ENCODE measurements around the gene LSM14A. TPM values are rescaled to one million over a fixed set of nuclear protein-coding genes. Genes with fewer than 3 reads are reported as not detected.

Gene LSM14A
- total and polyA plus RNA-seq, 9 of the 15 experiments (the other 6 are each of a cell fraction or from before 2014, with no cell fraction given), result 19.5 to 150 (median 95.1) TPM

DNA sequence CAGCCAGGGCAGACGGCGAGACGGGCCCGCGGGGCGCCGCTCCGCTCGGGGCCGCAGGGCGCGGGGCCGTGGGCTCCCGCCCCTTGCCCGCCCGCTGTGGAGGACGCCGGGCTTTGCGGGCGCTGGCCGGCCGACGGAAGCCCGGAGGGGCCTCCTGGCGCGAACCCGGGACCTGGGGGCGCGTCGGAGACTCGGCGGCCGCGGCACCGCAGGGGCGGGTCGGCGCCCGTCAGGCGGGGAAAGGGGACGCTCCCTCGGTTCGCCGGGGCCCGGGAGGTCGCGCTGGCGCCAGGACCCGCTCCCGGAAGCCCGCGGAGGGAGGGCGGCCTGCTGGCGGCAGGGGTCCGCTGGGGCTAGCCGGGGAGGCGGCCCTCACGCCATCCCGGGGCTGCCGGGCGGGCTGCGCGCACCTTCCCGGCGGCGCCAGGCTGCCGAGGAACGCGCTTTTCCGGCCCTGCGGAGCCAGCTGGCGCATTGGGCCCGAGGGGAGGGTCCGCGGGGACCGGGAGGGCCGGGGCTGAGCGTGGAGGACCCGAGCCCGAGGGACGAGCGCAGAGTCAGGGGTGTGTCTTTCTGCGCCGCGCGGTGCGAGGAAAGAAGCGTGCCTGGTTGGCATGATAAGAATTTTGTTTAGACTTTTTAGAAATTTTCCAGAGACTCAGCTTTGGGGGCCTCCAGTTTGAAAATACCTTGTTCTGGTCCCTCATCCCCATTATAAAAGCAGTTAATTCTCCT is 82.6 kb downstream of the LSM14A start (continued):
- TF ChIP-seq, protein P1, sequence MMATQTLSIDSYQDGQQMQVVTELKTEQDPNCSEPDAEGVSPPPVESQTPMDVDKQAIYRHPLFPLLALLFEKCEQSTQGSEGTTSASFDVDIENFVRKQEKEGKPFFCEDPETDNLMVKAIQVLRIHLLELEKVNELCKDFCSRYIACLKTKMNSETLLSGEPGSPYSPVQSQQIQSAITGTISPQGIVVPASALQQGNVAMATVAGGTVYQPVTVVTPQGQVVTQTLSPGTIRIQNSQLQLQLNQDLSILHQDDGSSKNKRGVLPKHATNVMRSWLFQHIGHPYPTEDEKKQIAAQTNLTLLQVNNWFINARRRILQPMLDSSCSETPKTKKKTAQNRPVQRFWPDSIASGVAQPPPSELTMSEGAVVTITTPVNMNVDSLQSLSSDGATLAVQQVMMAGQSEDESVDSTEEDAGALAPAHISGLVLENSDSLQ (IDR thresholded peaks at IDR 0.05), result no peak
- TF ChIP-seq MTF1 (CRISPR knock-in tag; IDR thresholded peaks at IDR 0.05; ENCODE audit: borderline replicate concordance) (no peak), ZNF551 (CRISPR knock-in tag; IDR thresholded peaks at IDR 0.05) (no peak), TARDBP (IDR thresholded peaks at IDR 0.05) (no peak), ZNF146 (CRISPR knock-in tag; IDR thresholded peaks at IDR 0.05; ENCODE audit: unreplicated experiment) (no peak), NFE2L1 (tag; IDR thresholded peaks at IDR 0.05; ENCODE audit: borderline replicate concordance, low read depth) (no peak), ZNF3 (CRISPR knock-in tag; IDR thresholded peaks at IDR 0.05) (no peak), GTF2E2 (tag; IDR thresholded peaks at IDR 0.05) (no peak), NR2C2 (CRISPR knock-in tag; IDR thresholded peaks at IDR 0.05) (no peak), NR2C2 (tag; IDR thresholded peaks at IDR 0.05) (no peak; the same call in 1 of the 2 replicates), ZNF175 (CRISPR knock-in tag; IDR thresholded peaks at IDR 0.05; ENCODE audit: low read depth) (no peak), NR1H2 (CRISPR knock-in tag; IDR thresholded peaks at IDR 0.05) (no peak), CBFA2T2 (conservative IDR thresholded peaks at IDR 0.05) (no peak), BACH1 (tag; IDR thresholded peaks at IDR 0.05) (no peak)
- TF ChIP-seq, protein P2, sequence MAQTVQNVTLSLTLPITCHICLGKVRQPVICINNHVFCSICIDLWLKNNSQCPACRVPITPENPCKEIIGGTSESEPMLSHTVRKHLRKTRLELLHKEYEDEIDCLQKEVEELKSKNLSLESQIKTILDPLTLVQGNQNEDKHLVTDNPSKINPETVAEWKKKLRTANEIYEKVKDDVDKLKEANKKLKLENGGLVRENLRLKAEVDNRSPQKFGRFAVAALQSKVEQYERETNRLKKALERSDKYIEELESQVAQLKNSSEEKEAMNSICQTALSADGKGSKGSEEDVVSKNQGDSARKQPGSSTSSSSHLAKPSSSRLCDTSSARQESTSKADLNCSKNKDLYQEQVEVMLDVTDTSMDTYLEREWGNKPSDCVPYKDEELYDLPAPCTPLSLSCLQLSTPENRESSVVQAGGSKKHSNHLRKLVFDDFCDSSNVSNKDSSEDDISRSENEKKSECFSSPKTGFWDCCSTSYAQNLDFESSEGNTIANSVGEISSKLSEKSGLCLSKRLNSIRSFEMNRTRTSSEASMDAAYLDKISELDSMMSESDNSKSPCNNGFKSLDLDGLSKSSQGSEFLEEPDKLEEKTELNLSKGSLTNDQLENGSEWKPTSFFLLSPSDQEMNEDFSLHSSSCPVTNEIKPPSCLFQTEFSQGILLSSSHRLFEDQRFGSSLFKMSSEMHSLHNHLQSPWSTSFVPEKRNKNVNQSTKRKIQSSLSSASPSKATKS (CRISPR knock-in tag; IDR thresholded peaks at IDR 0.05), result no peak
- TF ChIP-seq, protein P3, sequence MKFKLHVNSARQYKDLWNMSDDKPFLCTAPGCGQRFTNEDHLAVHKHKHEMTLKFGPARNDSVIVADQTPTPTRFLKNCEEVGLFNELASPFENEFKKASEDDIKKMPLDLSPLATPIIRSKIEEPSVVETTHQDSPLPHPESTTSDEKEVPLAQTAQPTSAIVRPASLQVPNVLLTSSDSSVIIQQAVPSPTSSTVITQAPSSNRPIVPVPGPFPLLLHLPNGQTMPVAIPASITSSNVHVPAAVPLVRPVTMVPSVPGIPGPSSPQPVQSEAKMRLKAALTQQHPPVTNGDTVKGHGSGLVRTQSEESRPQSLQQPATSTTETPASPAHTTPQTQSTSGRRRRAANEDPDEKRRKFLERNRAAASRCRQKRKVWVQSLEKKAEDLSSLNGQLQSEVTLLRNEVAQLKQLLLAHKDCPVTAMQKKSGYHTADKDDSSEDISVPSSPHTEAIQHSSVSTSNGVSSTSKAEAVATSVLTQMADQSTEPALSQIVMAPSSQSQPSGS (CRISPR knock-in tag; IDR thresholded peaks at IDR 0.05), result no peak
- TF ChIP-seq, protein P4, sequence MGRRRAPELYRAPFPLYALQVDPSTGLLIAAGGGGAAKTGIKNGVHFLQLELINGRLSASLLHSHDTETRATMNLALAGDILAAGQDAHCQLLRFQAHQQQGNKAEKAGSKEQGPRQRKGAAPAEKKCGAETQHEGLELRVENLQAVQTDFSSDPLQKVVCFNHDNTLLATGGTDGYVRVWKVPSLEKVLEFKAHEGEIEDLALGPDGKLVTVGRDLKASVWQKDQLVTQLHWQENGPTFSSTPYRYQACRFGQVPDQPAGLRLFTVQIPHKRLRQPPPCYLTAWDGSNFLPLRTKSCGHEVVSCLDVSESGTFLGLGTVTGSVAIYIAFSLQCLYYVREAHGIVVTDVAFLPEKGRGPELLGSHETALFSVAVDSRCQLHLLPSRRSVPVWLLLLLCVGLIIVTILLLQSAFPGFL (CRISPR knock-in tag; IDR thresholded peaks at IDR 0.05), result no peak
- TF ChIP-seq, protein P5, sequence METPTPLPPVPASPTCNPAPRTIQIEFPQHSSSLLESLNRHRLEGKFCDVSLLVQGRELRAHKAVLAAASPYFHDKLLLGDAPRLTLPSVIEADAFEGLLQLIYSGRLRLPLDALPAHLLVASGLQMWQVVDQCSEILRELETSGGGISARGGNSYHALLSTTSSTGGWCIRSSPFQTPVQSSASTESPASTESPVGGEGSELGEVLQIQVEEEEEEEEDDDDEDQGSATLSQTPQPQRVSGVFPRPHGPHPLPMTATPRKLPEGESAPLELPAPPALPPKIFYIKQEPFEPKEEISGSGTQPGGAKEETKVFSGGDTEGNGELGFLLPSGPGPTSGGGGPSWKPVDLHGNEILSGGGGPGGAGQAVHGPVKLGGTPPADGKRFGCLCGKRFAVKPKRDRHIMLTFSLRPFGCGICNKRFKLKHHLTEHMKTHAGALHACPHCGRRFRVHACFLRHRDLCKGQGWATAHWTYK (CRISPR knock-in tag; IDR thresholded peaks at IDR 0.05), result 0 out of 2 replicates have a peak, but pooled peaks have one; percentile 50
- TF ChIP-seq, protein P6, sequence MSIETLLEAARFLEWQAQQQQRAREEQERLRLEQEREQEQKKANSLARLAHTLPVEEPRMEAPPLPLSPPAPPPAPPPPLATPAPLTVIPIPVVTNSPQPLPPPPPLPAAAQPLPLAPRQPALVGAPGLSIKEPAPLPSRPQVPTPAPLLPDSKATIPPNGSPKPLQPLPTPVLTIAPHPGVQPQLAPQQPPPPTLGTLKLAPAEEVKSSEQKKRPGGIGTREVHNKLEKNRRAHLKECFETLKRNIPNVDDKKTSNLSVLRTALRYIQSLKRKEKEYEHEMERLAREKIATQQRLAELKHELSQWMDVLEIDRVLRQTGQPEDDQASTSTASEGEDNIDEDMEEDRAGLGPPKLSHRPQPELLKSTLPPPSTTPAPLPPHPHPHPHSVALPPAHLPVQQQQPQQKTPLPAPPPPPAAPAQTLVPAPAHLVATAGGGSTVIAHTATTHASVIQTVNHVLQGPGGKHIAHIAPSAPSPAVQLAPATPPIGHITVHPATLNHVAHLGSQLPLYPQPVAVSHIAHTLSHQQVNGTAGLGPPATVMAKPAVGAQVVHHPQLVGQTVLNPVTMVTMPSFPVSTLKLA (conservative IDR thresholded peaks at IDR 0.05), result peak in 1 of 2 experiments; percentile 58; a peak in 1 of 4 replicates

Data from K562 (cell line).